Body of pancreas (tissue), 4 donors: Measurements from ENCODE around the gene GKN2. TPM values are rescaled to one million over a fixed set of nuclear protein-coding genes. Genes with fewer than 3 reads are reported as not detected.

Experiments used
- ATAC-seq: fragments of 150-250 bp; one replicate; pipeline ENCODE4 v1.9.1; 2016
- DNase-seq, 4 donors: peaks; one replicate each; pipeline ENCODE4 v3.0.0-alpha.2; 2019
- H3K27ac ChIP-seq, 4 donors: fragments of 200-600 bp; sonication (generic); 1 replicate in 3 of 4; 2 replicates in 1 of 4; pipeline versions ENCODE4 v1.5.1 to v1.6.1; 2016 to 2019; ENCODE audit warnings: mild to moderate bottlenecking in 1 of 4, mixed read lengths in 1 of 4, moderate library complexity in 1 of 4
- H3K27me3 ChIP-seq, 2 donors: fragments of 200-600 bp; sonication (generic); one replicate each; pipeline ENCODE4 v1.6.0; 2016; ENCODE audit warnings: mild to moderate bottlenecking in 1 of 2
- H3K36me3 ChIP-seq, 2 donors: fragments of 200-600 bp; sonication (generic); replicated peaks in 1 of 2; 2 replicates each; pipeline ENCODE4 v1.5.1; 2016; ENCODE audit warnings: low read depth in 2 of 2; ENCODE audit not compliant: insufficient read depth in 1 of 2
- H3K4me1 ChIP-seq: fragments of 200-600 bp; sonication (generic); one replicate; pipeline ENCODE4 v1.6.0; 2016
- H3K4me3 ChIP-seq, 2 donors: fragments of 200-600 bp; sonication (generic); 1 replicate in 1 of 2; 2 replicates in 1 of 2; pipeline ENCODE4 v1.5.1; 2016 to 2019
- H3K9me3 ChIP-seq, 3 donors: fragments of 200-600 bp; sonication (generic); 1 replicate in 2 of 3; 2 replicates in 1 of 3; pipeline ENCODE4 v1.5.1; 2016
- POLR2A ChIP-seq, 3 donors: fragments of 450-650 bp; IDR thresholded peaks; one replicate each; pipeline ENCODE4 v1.6.1; 2016; ENCODE audit warnings: antibody characterized with exemption in 3 of 3, mild to moderate bottlenecking in 2 of 3
- WGBS, 2 donors: methylation state at CpG; one replicate each; pipeline ENCODE4 v1.1.5; 2017; 5-methylcytosine and 5-hydroxymethylcytosine counted together
- intact Hi-C: fragments of 100-400 bp; cut with DNase I; formaldehyde crosslinking; loops from one replicate; pipeline ENCODE4 v1.15.1; 2023
- total RNA-seq, 2 donors: library from RNA; depleted of rRNA; stranded (reverse); fragments of >200 nt; gene quantifications; one replicate each; pipeline ENCODE4 v1.1.0, GENCODE V29; 2016
- TF ChIP-seq, protein P1 (sequence below), 7 experiments: fragments of 450-650 bp in 4 of 7; fragments of 200-600 bp in 3 of 7; sonication (generic) in 3 of 7; IDR thresholded peaks; one replicate each; pipeline ENCODE4 v1.5.1; 2016 to 2019; ENCODE audit warnings: antibody characterized with exemption in 7 of 7

The GKN2 gene
- total RNA-seq, 2 donors from 2014 or later = not detected

GRCh38 chr2:68951899-68952298 is 794 bp downstream of the GKN2 start:
- no peaks in the 10 kb centered on the region for H3K9me3 ChIP-seq
- TF ChIP-seq POLR2A (IDR thresholded peaks at IDR 0.05) = no peak
- TF ChIP-seq, protein P1, sequence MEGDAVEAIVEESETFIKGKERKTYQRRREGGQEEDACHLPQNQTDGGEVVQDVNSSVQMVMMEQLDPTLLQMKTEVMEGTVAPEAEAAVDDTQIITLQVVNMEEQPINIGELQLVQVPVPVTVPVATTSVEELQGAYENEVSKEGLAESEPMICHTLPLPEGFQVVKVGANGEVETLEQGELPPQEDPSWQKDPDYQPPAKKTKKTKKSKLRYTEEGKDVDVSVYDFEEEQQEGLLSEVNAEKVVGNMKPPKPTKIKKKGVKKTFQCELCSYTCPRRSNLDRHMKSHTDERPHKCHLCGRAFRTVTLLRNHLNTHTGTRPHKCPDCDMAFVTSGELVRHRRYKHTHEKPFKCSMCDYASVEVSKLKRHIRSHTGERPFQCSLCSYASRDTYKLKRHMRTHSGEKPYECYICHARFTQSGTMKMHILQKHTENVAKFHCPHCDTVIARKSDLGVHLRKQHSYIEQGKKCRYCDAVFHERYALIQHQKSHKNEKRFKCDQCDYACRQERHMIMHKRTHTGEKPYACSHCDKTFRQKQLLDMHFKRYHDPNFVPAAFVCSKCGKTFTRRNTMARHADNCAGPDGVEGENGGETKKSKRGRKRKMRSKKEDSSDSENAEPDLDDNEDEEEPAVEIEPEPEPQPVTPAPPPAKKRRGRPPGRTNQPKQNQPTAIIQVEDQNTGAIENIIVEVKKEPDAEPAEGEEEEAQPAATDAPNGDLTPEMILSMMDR (IDR thresholded peaks at IDR 0.05) = no peak
- no peak overlapping the region for H3K4me3 ChIP-seq
- H3K36me3 ChIP-seq = no peaks in the 10 kb centered on the region
- no peak overlapping the region for H3K27ac ChIP-seq
- 69 to 71% methylated on average over 4 of the region's 4 CpGs for WGBS, 2 donors
- DNase-seq = no peak
- ATAC-seq = no peak
- no peaks in the 10 kb centered on the region for H3K27me3 ChIP-seq
- no peaks in the 10 kb centered on the region for H3K4me1 ChIP-seq
- intact Hi-C loops = no loop called here

DNA sequence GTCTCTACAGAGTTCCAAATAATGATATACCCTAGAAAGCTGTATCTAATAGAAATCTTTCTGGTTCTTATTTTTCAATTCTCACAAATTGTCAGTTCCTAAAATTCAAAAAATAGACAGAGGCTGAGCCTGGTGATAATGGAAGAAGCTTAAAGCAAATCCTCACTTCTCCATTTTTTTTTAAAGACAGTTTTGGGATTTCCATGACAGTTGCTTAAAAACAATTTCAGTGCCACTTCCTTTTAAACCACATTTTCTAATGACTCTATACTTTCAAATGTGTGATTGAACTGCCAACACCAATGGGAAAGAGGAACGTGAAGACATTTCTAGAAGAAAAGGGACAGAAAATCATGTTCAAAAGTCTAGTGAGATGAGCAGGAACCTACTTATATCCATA is 4.0 kb downstream of the GKN2 start:
- 55 to 60% methylated on average over 1 of the region's 1 CpG for WGBS, 2 donors
- Histone ChIP-seq H3K27me3 (no peaks in the 10 kb centered on the region), H3K36me3 (no peaks in the 10 kb centered on the region), H3K4me3 (no peak overlapping the region), H3K9me3 (no peaks in the 10 kb centered on the region), H3K27ac (no peak overlapping the region), H3K4me1 (peaks cover 1% of the 10 kb centered on the region)
- no peak for TF ChIP-seq POLR2A (IDR thresholded peaks at IDR 0.05)
- TF ChIP-seq, protein P1 (IDR thresholded peaks at IDR 0.05) = no peak
- ATAC-seq = no peak
- DNase-seq = no peak
- intact Hi-C loops = no loop called here

DNA sequence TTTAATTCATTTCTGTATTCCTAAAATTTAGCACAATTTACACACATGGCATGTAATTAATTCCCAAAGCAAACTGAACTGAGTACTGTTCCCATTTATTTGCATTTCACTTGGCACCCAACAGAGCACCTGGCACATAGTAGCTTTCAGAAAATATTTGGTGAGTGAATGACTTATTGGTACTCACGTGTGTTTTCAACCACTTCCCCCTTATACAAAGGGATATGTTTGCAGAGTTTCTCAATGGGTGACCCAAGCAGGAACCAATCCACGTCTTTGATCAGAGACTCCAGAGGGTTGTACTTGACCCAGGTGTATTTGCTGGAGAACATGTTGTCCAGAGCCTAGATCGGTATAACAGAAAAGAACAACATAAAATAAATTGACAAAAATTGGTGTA is 6.6 kb downstream of the GKN2 start:
- Histone ChIP-seq H3K36me3 (no peaks in the 10 kb centered on the region), H3K4me1 (peaks cover 5% of the 10 kb centered on the region), H3K4me3 (no peak overlapping the region), H3K27ac (no peak overlapping the region), H3K27me3 (no peaks in the 10 kb centered on the region), H3K9me3 (no peaks in the 10 kb centered on the region)
- WGBS, 2 donors = 25 to 38% methylated on average over 3 of the region's 3 CpGs
- intact Hi-C loops = no loop called here
- no peak for TF ChIP-seq POLR2A (IDR thresholded peaks at IDR 0.05)
- TF ChIP-seq, protein P1 (IDR thresholded peaks at IDR 0.05) = no peak
- DNase-seq (peak in 1 of 4 donors; percentile 10), ATAC-seq (peak; percentile 21)

DNA sequence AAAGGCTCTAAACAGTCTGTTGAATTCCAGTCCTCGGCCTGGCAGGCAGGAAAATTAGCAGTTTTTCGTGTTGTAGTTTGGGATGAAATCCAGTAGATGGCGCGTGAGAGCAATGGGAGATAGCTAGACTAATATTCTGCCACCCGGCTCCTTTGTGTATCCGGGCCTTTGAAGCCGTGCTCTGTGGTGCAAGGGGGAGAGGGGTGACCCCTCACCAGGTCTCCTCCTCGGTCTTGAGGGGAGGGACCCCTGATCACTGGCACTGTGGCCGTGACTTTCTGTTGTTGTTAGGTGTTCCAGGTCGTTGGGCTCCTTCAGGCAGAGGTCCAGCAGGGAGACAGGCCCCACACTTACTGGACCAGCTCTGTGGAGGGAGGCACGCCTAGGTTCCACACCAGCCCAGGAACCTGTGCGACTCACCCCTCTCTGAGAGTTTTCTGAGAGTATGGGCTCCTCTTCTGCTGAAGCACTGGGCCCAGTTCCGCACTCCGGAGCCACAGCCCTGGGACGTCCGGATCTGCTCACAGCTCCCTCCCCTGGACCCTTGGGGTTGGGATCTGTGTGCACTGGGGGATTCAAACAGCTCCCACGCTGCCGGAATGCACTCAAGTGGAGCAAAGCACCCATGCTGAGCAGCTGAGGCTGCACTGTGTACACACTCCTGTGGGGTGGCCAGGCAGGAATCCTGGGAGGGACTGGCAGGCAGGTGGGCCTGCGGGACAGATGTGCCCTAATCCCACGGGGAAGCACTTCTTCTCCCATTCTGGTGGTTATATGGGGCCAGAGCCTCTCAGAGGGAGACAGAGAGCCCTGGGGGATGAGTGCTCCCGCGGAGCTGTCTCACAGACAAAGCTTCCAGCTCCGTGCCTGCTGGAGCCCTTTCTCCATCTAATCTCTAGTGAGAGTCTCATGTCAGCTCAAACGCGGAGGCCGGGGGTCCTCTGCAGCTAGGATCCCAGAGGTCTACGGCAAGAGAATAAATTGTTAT is 8.8 kb downstream of the GKN2 start:
- intact Hi-C loops = no loop called here
- Histone ChIP-seq H3K4me1 (peaks cover 5% of the 10 kb centered on the region), H3K27me3 (no peaks in the 10 kb centered on the region), H3K9me3 (no peaks in the 10 kb centered on the region), H3K4me3 (no peak overlapping the region), H3K27ac (no peak overlapping the region), H3K36me3 (no peaks in the 10 kb centered on the region)
- 32 to 38% methylated on average over 16 to 27 of the region's 27 CpGs for WGBS, 2 donors
- TF ChIP-seq, protein P1 (IDR thresholded peaks at IDR 0.05) = peak; percentile 75 to 85 (median 81)
- TF ChIP-seq POLR2A (IDR thresholded peaks at IDR 0.05) = no peak
- peak; percentile 59 to 63 (median 62) for DNase-seq
- peak; percentile 72 for ATAC-seq
